OCI-LY3 (cell line): ENCODE measurements around the gene TNS3.
A peak's percentile ranks its signal among the peaks of the same experiment; 100 is the strongest.

Source experiments
- H2AFZ ChIP-seq: fragments of 200-600, 300-600 bp; shearing (Covaris generic); 2 replicates; pipeline ENCODE4 v1.6.0; 2014; ENCODE audit warnings: antibody characterized with exemption, low read depth, low read length
- H3K27ac ChIP-seq: fragments of 200-600, 300-600 bp; sonication (generic); 2 replicates; pipeline ENCODE4 v1.5.1; 2014; ENCODE audit warnings: mild to moderate bottlenecking, low read length, moderate library complexity, mixed read lengths
- H3K27me3 ChIP-seq: fragments of 200-600, 300-600 bp; sonication (generic); 2 replicates; pipeline ENCODE4 v1.6.1; 2014; ENCODE audit warnings: low read depth, low read length, mixed read lengths
- H3K36me3 ChIP-seq: fragments of 200-600, 300-600 bp; sonication (generic); replicated peaks from 2 replicates; pipeline ENCODE3; 2014; ENCODE audit warnings: low read depth, low read length, mixed read lengths
- H3K4me1 ChIP-seq: fragments of 300-600, 200-600 bp; sonication (generic); 2 replicates; pipeline ENCODE4 v1.6.1; 2014; ENCODE audit warnings: low read length, mixed read lengths
- H3K4me2 ChIP-seq: fragments of 200-600, 300-600 bp; sonication (generic); 2 replicates; pipeline ENCODE4 v1.6.1; 2014; ENCODE audit warnings: low read length, mixed read lengths
- H3K4me3 ChIP-seq: fragments of 300-600, 200-600 bp; sonication (generic); 2 replicates; pipeline ENCODE4 v1.5.1; 2014; ENCODE audit warnings: antibody characterized with exemption, mild to moderate bottlenecking, low read length, moderate library complexity
- H3K79me2 ChIP-seq: fragments of 300-600, 200-600 bp; shearing (Covaris generic); 2 replicates; pipeline ENCODE4 v1.6.1; 2014; ENCODE audit warnings: mild to moderate bottlenecking, low read length, mixed read lengths
- H3K9ac ChIP-seq: fragments of 300-600, 200-600 bp; shearing (Covaris generic); 2 replicates; pipeline ENCODE4 v1.6.0; 2014; ENCODE audit warnings: mild to moderate bottlenecking, low read length, moderate library complexity
- H3K9me3 ChIP-seq: fragments of 200-600, 300-600 bp; shearing (Covaris generic); 2 replicates; pipeline ENCODE4 v1.6.1; 2014; ENCODE audit warnings: low read length, mixed read lengths; ENCODE audit not compliant: insufficient read depth
- H4K20me1 ChIP-seq: fragments of 200-600, 300-600 bp; sonication (generic); 2 replicates; pipeline ENCODE4 v1.6.1; 2016; ENCODE audit warnings: low read length, mixed read lengths; ENCODE audit not compliant: insufficient read depth
- EZH2phosphoT487 ChIP-seq: fragments of 200-600 bp; shearing (Covaris generic); IDR thresholded peaks from 2 replicates; pipeline ENCODE4 v1.6.1; 2018; ENCODE audit warnings: antibody characterized with exemption, mixed run types, low read depth
- TF ChIP-seq, protein P1 (sequence below): fragments of 200-600, 300-600 bp; sonication (generic); IDR thresholded peaks from 2 replicates; pipeline ENCODE4 v1.5.1; 2014; ENCODE audit warnings: antibody characterized with exemption, low read length, low read depth

The TNS3 gene

DNA sequence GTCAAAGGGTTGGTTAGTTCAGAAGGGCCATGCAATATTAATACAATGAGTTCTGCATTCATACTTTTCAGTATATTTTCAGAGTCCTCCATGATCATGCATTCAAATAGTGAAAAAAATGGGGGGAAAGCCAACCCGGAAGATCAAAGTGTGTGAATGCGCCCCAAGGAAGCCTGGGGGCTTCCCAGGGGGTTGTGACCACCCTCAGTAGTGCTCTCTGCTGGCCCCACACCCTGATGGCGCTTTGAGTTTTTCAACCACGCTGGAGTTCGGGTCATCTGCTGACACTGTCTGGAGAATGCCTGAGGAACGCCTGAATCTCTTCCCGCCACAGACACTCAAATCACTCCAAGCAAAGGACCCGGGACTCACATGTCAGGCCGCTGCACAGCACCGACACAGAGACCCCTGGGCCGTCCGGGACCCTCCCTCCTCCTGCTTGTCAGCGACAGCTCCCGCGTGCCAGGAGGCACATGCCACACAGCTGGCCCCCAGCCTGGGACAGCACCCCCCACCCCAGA is 1.0 kb downstream of the TNS3 start:
- TF ChIP-seq, protein P1, sequence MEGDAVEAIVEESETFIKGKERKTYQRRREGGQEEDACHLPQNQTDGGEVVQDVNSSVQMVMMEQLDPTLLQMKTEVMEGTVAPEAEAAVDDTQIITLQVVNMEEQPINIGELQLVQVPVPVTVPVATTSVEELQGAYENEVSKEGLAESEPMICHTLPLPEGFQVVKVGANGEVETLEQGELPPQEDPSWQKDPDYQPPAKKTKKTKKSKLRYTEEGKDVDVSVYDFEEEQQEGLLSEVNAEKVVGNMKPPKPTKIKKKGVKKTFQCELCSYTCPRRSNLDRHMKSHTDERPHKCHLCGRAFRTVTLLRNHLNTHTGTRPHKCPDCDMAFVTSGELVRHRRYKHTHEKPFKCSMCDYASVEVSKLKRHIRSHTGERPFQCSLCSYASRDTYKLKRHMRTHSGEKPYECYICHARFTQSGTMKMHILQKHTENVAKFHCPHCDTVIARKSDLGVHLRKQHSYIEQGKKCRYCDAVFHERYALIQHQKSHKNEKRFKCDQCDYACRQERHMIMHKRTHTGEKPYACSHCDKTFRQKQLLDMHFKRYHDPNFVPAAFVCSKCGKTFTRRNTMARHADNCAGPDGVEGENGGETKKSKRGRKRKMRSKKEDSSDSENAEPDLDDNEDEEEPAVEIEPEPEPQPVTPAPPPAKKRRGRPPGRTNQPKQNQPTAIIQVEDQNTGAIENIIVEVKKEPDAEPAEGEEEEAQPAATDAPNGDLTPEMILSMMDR, result peak; percentile 33
- TF ChIP-seq EZH2phosphoT487, result no peak
- H3K4me1 ChIP-seq, result peaks cover 23% of the 10 kb centered on the region
- no peak overlapping the region for H3K27ac ChIP-seq
- peak overlapping the region; percentile 80 for H3K9ac ChIP-seq
- no peaks in the 10 kb centered on the region for H3K79me2 ChIP-seq
- no peaks in the 10 kb centered on the region for H3K9me3 ChIP-seq
- H3K4me2 ChIP-seq, result peak overlapping the region; percentile 96
- H2AFZ ChIP-seq, result no peak overlapping the region
- peaks cover 13% of the 10 kb centered on the region for H3K27me3 ChIP-seq
- no peaks in the 10 kb centered on the region for H3K36me3 ChIP-seq
- peak overlapping the region; percentile 87 for H3K4me3 ChIP-seq
- no peaks in the 10 kb centered on the region for H4K20me1 ChIP-seq

DNA sequence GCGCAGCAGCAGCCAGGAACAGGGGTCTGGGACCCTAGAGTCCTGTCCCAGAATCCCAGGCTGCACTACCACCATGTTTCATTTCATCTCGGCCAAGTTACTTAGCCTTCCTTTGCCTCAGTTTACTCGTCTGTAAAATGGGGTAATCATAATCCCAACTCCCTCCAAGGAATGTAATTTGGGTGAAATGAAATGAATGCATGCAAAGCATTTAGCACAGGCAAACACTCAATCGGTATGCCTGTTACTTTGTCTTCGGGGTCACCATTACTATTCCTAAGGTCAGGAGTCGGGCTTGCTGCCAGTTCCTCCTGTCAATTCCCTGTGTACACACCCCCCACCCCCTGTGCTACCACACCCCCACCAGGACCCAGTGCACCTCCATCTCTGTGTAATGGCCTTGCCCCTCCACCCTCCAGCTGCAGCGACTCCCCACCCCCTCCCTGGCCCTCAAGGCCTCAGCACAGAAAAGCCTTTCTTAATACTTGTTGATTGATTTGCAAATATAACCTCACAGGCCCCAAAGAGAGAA is 1.7 kb downstream of the TNS3 start:
- peaks cover under 1% of the 10 kb centered on the region; the same call in 1 of the 2 replicates for H3K9me3 ChIP-seq
- H4K20me1 ChIP-seq, result no peaks in the 10 kb centered on the region
- peaks cover 13% of the 10 kb centered on the region for H3K27me3 ChIP-seq
- H3K79me2 ChIP-seq, result no peaks in the 10 kb centered on the region
- H3K36me3 ChIP-seq, result no peaks in the 10 kb centered on the region
- no peak overlapping the region for H3K27ac ChIP-seq
- 0 out of 2 replicates have a peak overlapping the region, but pooled peaks have one; percentile 80 for H3K9ac ChIP-seq
- peaks cover 28% of the 10 kb centered on the region for H3K4me1 ChIP-seq
- H2AFZ ChIP-seq, result no peak overlapping the region
- H3K4me3 ChIP-seq, result peak overlapping the region; percentile 87
- TF ChIP-seq, protein P1, result no peak
- TF ChIP-seq EZH2phosphoT487, result no peak
- H3K4me2 ChIP-seq, result peak overlapping the region; percentile 96

DNA sequence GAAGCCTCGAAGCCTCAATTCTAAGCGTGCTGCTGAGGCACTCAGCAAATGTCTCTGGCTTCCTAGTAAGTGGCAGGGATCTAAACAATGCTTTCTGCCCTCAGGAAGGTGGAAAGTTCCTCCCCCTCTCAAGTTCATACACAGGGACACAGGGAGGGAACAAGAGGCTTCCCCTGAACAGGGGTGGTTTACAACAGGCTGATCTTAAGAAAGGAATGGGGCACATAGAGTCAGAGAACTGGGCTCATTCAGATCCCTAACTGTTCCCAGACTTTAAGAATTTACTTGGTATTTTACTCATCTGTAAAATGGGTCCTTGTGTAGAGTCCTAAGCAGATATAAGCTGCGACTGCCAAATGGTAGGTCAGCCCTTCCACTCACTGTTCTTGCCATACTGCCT is 2.5 kb downstream of the TNS3 start:
- TF ChIP-seq, protein P1, result no peak
- no peak for TF ChIP-seq EZH2phosphoT487
- H3K4me3 ChIP-seq, result no peak overlapping the region
- peaks cover 13% of the 10 kb centered on the region for H3K27me3 ChIP-seq
- H3K79me2 ChIP-seq, result no peaks in the 10 kb centered on the region
- H3K27ac ChIP-seq, result no peak overlapping the region
- H3K4me1 ChIP-seq, result peaks cover 36% of the 10 kb centered on the region
- H3K36me3 ChIP-seq, result no peaks in the 10 kb centered on the region
- H3K4me2 ChIP-seq, result no peak overlapping the region
- H4K20me1 ChIP-seq, result no peaks in the 10 kb centered on the region
- H3K9ac ChIP-seq, result no peak overlapping the region
- peaks cover 5% of the 10 kb centered on the region; the same call in 1 of the 2 replicates for H3K9me3 ChIP-seq
- no peak overlapping the region for H2AFZ ChIP-seq

DNA sequence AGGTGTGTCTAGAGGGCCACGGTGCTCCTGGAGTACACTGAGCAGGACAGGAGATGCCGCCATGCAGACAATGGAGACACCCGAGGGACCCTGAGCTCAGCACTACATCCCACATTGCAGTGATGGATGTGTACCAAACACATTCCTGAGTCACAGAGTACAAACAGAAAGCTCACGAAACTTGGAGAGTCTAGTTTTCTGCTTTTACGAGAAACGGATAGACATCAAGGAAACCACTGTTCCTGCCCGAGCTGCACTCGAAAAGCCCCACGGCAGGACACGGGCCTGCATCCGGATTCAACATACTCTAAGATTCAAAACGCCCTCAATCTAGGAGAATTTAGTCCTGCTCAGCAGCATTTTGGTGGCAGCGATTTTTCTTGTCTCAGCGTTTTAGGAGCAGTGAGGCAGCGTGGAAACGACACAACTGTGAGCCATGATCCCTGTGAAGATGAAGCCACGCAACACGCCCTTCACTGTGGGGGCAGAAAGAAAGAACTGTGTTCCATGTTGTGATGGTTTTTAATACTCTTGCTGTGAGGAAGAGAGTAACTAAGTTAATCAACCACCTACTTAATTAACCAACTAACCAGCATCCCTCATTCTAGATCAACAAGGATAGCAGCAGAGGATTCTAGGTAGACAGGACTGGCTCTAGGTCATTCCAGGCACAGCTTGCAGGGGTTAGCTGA is 3.2 kb downstream of the TNS3 start:
- Histone ChIP-seq H3K9me3 (peaks cover 5% of the 10 kb centered on the region; the same call in 1 of the 2 replicates), H2AFZ (no peak overlapping the region), H3K79me2 (no peaks in the 10 kb centered on the region), H3K4me1 (peaks cover 42% of the 10 kb centered on the region), H3K4me3 (no peak overlapping the region), H3K36me3 (no peaks in the 10 kb centered on the region), H3K9ac (no peak overlapping the region), H3K27ac (no peak overlapping the region), H4K20me1 (no peaks in the 10 kb centered on the region), H3K27me3 (peaks cover 12% of the 10 kb centered on the region), H3K4me2 (no peak overlapping the region)
- TF ChIP-seq EZH2phosphoT487, result no peak
- TF ChIP-seq, protein P1, result no peak
